Suprapubic skin (tissue), 4 donors: ENCODE results near the gene ANP32E.
"Not testable (repeated sequence)": the region's sequence is repeated elsewhere in the genome, so short reads cannot be mapped to it uniquely, and the experiment has no call there.

ENCODE experiments used
- CTCF ChIP-seq, 2 donors: fragments of 200-600 bp in 1 of 2; fragments of 450-650 bp in 1 of 2; sonication (generic) in 1 of 2; IDR thresholded peaks; one replicate each; pipeline ENCODE4 v1.5.1; 2016 to 2019; ENCODE audit warnings: antibody characterized with exemption in 2 of 2, mild to moderate bottlenecking in 1 of 2, moderate library complexity in 1 of 2
- POLR2A ChIP-seq, 2 donors: fragments of 450-650 bp; IDR thresholded peaks; one replicate each; pipeline ENCODE4 v1.6.1; 2017; ENCODE audit warnings: antibody characterized with exemption in 2 of 2, mild to moderate bottlenecking in 2 of 2, moderate library complexity in 2 of 2
- POLR2AphosphoS5 ChIP-seq, 3 donors: sonication (generic); formaldehyde crosslinking; IDR thresholded peaks; one replicate each; pipeline ENCODE4 v1.6.1; 2017; ENCODE audit warnings: antibody characterized with exemption in 3 of 3

GRCh38 chr1:150237176-150237575 is 1.3 kb upstream of the ANP32E start:
- TF ChIP-seq CTCF, POLR2A, POLR2AphosphoS5 (IDR thresholded peaks at IDR 0.05): not testable (repeated sequence)
